HTR-8/SVneo (cell line): Measurements from ENCODE around the gene PEX7.
"Not testable (repeated sequence)": the region's sequence is repeated elsewhere in the genome, so short reads cannot be mapped to it uniquely, and the experiment has no call there.

Source experiments
- DNase-seq: peaks from one replicate; pipeline ENCODE4 v3.0.0; 2011; ENCODE audit warnings: low spot score, mixed read lengths; ENCODE audit not compliant: insufficient read length
- FAIRE-seq: peaks from 2 replicates; lab custom pipeline; 2011; peaks lifted over from hg19 to GRCh38; lab: Jason Lieb, UNC

Gene PEX7

DNA sequence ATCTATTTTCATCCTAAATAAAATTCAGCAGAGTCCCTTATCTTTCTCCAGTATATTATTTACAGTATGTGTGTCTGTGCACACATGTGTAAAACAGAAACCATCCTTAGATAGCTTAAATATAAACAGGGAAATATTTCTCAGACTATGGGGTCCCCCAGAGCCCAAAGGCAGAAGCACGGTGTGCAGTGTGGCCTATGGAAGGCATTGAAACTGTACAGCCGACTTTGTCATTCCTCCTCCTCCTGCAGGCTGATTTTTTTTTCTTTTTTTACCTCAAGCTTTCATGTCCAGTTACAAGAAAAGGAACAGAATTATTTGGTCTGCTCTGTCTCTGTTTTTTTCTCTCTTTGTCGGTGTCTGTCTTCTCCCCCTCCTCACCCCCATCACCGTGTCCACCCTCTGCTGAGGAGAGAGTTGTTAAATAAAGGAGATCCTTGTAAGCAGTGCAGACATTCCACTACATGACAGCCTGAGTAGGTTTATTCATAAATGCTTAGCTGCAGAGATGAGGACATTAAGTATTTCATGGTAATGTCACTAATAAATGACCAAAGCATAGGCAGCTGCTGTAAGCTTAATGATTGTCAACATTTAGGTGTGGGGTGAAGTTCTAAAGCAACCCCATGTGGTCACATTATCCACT, 67.9 kb downstream of the PEX7 start:
- DNase-seq (no peak), FAIRE-seq (no peak)

DNA sequence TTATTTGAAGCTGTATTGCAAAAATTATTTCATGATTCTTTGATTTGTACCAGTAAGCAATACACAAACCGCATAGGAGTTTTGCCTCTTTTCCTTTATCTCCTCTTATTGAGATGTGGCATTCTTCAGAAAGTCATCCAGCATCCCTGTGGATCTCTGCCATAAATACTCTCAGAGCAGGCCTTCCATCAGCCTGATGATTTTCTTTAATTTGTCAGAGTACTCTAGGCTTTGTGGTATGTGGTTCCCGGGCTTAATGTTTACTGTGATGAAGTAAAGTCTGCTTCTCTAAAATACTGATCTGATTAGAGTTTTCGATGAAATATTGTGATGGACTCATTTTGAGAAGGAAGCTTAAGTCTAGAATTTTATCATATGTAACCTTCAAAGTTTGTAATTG, 68.6 kb downstream of the PEX7 start:
- DNase-seq: no peak
- no peak for FAIRE-seq

GRCh38 chr6:136893187-136893586, 70.8 kb downstream of the PEX7 start:
- DNase-seq: no peak
- no peak for FAIRE-seq

DNA sequence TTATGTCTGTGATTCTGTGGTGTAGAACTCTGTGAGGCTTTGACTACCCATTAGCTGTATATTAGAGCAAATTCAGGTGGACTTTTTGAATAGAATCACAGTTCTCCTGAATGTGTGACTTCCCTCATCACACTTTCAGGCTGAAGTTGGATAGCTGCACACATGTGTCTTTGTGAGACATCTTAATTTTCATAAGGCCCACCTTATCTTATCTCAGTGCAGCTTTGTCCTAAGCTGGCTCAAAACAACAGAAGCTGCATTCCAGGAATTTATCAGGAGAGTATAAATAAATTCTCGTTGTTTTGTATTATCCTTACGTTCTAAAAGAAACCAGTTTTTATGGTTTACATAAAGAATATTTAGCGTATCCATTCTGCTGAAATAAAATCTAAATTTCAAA, 73.5 kb downstream of the PEX7 start:
- DNase-seq (no peak), FAIRE-seq (no peak)

- no peak for DNase-seq
- FAIRE-seq: no peak
Observed at GRCh38 chr6:136897071-136897470, 74.7 kb downstream of the PEX7 start.

DNA sequence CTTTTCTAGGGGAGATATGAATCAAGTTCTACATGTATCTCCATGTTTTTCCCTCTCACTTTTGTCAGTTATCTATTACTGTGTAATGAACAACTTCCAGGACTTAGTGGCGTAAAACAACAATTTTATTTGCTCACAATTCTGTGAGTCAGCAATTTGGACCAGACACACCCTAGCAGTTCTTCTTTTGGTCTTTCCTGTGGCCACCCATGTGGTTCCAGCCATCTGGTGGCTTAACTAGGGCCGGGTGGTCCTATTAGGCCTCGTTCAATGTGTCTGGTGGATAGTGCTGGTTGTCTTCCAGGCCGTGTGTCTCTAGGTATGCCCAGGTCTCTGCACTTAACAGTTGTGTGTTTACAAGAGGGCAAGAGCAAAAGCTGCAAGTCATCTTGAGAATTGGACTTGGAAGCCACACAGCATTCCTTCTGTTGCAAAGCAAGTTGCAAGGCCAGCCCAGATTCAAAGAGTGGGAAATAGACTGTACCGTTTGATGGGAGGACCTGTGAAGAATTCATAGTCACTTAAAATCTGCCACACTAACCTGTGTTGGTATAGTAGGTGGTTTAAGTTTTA, 78.9 kb downstream of the PEX7 start:
- DNase-seq: no peak
- no peak for FAIRE-seq

DNA sequence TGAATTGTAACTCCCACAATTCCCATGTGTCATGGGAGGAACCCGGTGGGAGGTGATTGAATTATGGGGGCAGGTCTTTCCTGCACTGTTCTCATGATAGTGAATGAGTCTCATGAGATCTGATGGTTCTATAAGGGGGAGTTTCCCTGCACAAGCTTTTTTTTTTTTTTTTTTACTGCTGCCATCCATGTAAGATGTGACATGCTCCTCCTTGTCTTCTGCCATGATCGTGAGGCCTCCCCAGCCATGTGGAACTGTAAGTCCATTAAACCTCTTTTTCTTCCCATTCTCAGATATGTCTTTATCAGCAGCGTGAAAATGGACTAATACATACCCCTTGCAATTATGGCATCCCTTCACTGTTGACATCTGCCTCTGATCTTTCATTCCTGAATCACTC, 82.1 kb downstream of the PEX7 start:
- FAIRE-seq: not testable (repeated sequence)

DNA sequence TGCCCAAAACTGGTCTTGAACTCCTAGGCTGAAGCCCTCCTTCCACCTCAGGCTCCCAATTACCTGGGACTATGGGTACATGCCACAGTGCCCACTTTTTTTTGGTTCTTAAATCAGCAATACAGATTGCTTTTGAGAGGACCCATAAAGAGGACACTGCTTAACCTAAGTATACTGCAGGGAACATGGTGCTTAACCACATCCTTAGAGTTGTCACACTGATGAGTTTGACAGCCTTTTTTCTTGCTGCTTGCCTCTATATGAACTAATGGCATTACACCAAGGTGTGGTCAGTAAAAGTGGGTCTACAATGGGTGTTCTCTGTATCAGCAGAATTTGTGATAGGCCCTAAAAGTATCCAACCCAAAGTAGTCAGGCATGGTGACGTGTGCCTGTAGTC, 92.6 kb downstream of the PEX7 start:
- no peak for DNase-seq
- no peak for FAIRE-seq

More for the DNA sequence above, 82.1 kb downstream of the PEX7 start:
- not testable (repeated sequence) for DNase-seq

- no peak for FAIRE-seq
Observed at GRCh38 chr6:136918706-136919105, 96.3 kb downstream of the PEX7 start.

DNA sequence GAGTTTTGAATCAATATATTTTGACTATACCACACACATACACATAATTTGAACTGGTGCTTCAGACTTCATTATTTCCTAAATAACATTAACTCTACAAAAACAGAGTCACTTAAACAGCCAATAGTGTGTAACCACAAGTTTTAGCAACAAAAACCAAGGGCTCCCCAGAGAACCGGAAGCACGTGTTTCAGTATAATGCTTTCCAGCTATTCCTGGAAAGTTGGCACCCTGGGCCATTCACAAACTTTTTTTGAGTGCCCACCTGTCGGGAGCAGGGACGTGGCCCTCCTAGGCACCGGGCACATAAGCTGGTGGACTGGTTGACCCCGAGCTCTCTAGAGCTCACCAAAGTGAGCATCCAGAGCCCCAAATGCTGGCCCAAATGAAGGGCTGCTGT, 97.8 kb downstream of the PEX7 start:
- no peak for FAIRE-seq
- no peak for DNase-seq

More at GRCh38 chr6:136918706-136919105, 96.3 kb downstream of the PEX7 start:
- DNase-seq: no peak

- DNase-seq (no peak), FAIRE-seq (no peak)
Observed at GRCh38 chr6:136920671-136921380, 98.4 kb downstream of the PEX7 start.

- DNase-seq: peak; percentile 34
- FAIRE-seq: no peak
Observed at GRCh38 chr6:136921381-136921935, 99.1 kb downstream of the PEX7 start.

- DNase-seq (peak; percentile 22), FAIRE-seq (no peak)
Observed at GRCh38 chr6:136921936-136922684, 99.7 kb downstream of the PEX7 start, which contains the start of gene SLC35D3. TSS of gene SLC35D3 (plus strand) at chr6:136922301. CDS start at chr6:136922429, 128 bp downstream.

DNA sequence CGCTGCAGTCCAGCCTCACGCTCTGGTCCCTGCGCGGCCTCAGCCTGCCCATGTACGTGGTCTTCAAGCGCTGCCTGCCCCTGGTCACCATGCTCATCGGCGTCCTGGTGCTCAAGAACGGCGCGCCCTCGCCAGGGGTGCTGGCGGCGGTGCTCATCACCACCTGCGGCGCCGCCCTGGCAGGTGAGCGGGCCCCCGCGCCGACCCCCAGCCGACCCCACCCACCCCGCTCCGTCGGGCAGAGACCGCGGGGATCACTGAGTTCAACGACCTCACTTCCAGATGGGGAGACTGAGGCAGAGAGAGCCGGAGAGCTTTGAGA, 100.3 kb downstream of the PEX7 start:
- FAIRE-seq (no peak), DNase-seq (no peak)

- FAIRE-seq: no peak
Observed at GRCh38 chr6:136923116-136923953, 100.9 kb downstream of the PEX7 start.

DNA sequence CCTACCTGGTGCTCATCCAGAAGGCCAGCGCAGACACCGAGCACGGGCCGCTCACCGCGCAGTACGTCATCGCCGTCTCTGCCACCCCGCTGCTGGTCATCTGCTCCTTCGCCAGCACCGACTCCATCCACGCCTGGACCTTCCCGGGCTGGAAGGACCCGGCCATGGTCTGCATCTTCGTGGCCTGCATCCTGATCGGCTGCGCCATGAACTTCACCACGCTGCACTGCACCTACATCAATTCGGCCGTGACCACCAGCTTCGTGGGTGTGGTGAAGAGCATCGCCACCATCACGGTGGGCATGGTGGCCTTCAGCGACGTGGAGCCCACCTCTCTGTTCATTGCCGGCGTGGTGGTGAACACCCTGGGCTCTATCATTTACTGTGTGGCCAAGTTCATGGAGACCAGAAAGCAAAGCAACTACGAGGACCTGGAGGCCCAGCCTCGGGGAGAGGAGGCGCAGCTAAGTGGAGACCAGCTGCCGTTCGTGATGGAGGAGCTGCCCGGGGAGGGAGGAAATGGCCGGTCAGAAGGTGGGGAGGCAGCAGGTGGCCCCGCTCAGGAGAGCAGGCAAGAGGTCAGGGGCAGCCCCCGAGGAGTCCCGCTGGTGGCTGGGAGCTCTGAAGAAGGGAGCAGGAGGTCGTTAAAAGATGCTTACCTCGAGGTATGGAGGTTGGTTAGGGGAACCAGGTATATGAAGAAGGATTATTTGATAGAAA, 101.7 kb downstream of the PEX7 start:
- DNase-seq (no peak), FAIRE-seq (peak; percentile 13)

More at GRCh38 chr6:136923116-136923953, 100.9 kb downstream of the PEX7 start:
- DNase-seq: no peak

DNA sequence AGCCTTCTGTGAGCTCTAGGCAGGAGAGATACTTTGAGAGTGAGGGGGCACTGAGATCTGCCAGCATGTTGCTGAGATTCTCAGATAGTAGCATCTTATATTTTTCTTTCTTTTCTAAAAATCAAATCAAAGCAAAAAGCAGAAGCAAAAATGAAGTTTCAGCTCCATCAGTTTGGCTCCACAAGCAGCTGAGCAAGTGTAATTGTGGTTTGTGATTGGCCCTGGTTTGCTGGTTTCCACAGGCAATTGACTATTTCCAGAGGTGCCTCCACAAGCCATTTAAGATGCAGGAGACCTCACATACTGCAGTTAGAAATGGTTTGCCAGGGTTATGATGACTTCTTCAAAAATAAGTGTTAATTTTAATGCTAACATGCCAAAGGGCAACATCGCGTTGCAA, 104.0 kb downstream of the PEX7 start:
- FAIRE-seq: no peak

GRCh38 chr6:136927292-136927691, 104.9 kb downstream of the PEX7 start:
- DNase-seq (peak; percentile 48), FAIRE-seq (no peak)

More for the DNA sequence above, 104.0 kb downstream of the PEX7 start:
- DNase-seq: no peak

DNA sequence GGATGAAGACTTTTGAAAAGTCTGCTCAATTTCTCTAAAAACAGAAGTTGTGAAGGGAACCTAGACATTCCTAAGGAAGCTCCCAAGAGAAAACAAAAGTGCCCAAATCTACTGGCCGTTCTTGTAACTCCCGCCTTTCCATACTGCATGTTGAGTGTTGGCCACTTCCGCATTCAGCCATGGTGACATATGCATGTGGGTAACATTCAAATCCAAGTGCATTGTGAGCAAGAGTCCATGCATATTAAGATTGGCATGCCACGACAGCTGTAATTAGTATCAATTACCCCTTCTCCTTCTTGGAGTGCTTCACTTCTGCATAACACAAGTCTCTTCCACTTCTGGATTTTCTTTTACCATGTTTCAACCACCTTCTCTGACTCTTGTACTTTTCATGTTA, 108.1 kb downstream of the PEX7 start:
- no peak for FAIRE-seq

More for the DNA sequence above, 108.1 kb downstream of the PEX7 start:
- no peak for DNase-seq
